Activated T-cell treated with anti-CD3 and anti-CD28 coated beads for 4 hours (primary cell): ENCODE results near the gene ANO5.

ENCODE experiments used
- DNase-seq: peaks from one replicate; pipeline ENCODE4 v3.0.0-alpha.2; 2020

Gene ANO5, protein sequence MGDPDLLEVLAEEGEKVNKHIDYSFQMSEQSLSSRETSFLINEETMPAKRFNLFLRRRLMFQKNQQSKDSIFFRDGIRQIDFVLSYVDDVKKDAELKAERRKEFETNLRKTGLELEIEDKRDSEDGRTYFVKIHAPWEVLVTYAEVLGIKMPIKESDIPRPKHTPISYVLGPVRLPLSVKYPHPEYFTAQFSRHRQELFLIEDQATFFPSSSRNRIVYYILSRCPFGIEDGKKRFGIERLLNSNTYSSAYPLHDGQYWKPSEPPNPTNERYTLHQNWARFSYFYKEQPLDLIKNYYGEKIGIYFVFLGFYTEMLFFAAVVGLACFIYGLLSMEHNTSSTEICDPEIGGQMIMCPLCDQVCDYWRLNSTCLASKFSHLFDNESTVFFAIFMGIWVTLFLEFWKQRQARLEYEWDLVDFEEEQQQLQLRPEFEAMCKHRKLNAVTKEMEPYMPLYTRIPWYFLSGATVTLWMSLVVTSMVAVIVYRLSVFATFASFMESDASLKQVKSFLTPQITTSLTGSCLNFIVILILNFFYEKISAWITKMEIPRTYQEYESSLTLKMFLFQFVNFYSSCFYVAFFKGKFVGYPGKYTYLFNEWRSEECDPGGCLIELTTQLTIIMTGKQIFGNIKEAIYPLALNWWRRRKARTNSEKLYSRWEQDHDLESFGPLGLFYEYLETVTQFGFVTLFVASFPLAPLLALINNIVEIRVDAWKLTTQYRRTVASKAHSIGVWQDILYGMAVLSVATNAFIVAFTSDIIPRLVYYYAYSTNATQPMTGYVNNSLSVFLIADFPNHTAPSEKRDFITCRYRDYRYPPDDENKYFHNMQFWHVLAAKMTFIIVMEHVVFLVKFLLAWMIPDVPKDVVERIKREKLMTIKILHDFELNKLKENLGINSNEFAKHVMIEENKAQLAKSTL

DNA sequence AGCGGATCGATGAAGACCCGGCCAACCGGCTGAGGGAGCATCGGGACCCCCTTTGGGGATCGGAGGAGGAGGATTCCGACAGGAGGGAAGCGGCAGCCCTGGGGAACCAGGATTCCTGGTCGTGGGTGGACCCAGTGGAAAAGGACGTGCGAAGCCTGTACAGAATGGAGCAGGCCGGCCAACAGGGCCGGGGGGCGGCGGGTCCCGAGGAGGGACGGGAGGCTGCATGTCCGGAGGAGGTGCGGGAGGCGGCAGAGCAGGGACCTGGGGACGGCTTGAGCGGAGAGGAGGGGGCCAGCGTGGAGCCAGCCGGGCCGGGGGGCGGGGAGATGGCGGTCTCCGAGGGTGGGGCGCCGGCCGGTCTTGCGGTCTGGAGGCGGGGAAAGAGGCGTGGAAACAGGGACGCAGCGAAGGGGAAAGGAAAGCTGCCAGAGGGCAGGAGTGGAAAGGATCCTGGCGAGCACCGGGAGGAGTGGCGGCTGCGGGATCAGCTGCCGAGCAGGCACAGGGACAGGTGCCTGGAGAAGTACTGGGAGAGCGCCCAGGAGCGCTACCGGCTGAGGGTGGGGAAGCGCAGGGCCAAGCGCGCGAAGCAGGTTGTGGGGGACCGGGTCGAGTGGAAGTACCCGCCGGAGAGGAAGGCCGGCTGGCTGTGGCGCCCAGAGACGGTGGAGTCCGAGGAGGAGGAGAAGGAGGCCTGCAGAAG, at the start of gene ANO5:
Gene ANO5 (plus strand): TSS at position 444 of the 706 bp plus-strand sequence. CDS start 408 bp downstream, outside the sequence.
- no peak for DNase-seq

DNA sequence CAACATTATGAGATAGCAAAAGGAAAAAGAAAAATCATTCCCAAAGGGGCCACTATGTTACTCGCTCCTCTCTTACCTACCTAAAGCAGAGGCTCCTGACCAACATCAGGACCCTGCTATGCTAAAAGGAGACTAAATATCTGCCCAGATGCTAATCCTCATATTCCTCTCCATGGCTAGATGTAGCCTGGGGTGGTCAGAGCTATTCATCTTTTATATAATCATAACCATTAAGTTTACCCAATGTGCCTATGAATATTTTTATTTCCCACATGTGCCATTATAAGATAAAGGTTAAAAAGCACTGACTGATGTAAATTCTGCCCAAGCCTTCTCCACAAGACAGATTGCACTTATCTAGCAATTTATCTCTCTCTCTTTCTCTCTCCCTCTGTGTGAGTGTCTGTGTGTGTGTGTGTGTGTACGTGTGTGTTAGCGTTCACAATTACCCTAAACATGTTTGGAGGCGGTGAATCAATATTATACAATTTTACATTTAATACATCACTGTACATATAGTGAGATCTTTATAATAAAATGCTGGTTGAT, 41.2 kb upstream of the ANO5 start:
- DNase-seq = no peak

DNA sequence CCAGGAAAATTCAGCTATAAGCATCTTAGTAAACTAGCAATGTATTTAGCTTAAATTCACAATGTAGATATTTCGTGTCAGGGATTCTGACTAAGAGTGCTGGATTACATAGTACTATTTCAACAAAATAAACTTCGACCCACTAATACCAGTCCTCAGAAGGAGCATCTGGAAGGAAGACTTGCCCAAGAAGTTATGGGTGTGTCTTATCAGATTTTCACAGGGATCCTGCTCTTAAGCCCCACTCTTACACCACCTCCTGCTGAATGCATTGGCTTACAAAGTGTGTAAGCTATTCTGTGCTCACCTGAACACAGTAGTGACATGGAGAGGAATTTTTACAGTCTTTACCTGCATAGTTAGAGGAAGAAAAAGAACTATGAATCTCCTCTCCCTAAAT, 35.4 kb upstream of the ANO5 start:
- DNase-seq = no peak

DNA sequence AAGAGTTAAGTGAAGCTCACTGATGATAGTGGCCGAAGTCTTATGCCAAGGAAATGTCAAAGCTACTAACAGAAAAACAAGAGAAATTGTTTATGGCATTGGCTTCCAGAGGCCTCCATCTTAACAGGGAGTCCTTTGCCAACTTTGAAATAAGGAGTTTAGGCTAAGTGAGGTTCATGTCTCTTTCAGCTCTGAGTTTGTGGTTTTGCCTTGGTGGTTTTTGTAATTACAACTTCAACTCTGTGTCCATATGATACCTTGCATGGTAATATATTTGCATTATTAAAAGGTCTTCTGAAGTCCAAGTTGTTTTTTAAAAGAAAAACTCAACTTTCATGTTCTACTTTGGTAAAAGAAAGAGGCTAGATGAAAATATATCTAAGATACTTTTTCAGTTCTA, 31.4 kb upstream of the ANO5 start:
- no peak for DNase-seq

DNA sequence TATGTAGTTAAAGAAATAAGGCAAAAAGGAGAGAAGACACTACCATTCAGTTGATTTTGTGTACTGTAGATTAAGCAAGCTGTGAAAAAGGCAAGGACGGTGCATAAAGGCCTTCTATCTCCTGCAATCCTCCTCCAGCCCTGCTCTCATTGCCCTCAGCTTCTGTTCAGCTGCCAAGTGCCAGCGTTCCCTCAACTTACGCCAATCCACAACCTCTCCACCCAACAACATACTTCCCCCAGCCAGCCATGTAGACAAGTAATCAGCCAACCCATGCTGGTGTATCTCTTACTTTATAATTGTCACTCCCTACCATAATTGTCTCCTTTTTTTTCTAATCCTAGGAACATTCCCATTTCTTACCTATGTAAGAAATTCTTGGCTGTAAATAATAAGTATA, 30.1 kb upstream of the ANO5 start:
- DNase-seq = no peak

DNA sequence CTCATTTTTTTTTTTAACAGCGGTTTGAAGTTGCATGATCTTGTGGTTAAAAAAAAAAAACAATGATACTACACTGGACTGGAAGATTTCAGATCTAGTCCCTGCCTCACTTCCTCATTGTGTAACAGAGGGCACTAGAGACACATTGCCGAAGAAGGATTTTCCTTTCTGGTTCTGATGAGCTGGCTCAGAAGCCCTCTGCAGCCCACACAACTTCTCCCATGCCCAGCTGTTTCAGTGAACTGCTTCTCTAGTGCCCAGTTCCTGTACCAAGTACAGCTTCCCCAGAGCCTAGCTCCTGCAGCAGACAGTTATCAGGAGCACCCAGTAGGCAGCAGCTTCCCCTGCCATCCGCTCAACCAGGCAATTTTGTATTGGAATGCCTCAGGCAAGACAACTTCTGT, 29.5 kb upstream of the ANO5 start:
- no peak for DNase-seq

DNA sequence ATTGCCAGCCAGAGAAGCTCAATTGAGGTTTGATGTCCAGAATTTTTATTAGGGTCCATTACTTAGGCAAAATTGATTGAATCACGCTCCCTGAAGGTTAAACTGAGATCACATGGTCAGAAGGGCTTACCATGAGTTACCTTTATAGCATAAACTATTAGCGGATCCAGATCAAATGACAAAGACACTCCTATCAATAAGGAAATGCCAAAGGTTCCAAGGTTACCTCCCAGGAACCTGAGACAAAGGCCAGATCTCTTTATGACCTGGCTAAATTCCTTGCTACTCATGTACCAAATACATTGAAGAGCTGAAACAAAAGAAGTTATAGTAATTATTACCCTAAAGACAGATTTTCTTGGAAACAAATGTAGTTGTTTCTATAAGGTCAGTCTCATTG, 27.8 kb upstream of the ANO5 start:
- no peak for DNase-seq

DNA sequence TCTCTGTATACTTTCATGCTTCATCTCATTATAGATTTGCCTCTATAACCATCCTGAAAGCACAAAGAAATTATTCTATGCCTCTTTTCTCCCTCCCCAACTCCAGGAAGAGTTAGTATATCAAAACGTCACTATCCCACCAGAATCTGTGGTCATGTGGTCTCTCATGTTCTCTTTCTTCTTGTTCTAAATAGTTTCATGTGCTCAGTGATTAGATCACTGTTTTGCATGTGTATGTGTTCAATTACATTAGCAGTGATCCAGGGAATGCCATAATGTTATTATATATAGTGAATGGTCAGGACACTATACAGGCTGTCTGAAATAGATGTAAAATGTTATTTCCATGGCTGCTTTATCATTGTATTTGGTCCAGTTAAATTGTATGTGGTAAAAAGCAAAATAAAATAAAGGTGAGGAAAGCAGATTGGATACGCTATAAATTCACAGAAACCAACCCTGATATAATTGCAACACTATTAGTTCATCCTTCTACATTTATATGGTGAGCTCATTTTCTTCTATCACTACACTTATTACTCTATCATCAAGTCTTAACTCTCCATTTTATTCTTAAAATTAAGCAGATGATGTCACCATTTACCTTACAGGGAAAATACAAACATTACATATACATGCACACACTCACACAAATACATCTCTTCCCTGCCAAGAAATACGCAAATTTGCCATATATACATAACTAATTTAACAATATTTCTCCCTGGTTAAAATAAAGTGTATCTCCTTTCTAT, 26.9 kb upstream of the ANO5 start:
- no peak for DNase-seq

DNA sequence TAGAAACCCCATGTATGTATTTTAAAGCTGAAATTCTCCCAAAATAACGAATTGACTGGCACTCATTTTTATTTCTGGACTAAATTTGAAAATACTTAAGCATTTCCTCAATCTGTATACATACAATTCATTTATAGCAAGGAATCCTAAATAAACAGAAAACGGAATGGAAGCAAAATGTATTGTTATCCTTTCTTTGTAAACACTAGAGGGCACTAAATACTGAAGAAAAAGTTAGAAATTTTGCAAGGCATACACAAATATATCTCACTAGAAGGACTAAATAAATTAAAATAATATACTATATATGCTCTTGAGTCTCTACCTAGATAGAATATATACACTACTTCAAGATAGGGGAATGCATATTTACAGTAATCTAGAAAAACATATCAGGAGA, 23.1 kb upstream of the ANO5 start:
- DNase-seq = no peak

DNA sequence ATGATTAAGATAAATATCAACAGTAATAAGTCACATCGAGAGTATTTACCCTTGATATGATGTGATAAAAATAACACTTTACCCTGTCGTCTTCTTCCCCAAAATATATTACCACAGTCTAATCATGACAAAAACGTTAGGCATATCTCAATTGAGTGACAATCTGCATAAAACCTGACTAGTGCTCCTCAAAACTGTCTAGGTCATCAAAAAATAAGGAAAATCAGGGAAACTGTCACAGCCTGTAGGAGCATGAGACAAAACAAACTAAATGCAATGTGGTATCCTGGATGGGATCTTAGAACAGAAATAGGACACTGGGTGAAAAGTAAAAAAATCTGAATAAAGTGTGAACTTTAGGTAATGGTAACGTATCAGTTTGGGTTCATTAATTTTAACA, 19.4 kb upstream of the ANO5 start:
- no peak for DNase-seq

DNA sequence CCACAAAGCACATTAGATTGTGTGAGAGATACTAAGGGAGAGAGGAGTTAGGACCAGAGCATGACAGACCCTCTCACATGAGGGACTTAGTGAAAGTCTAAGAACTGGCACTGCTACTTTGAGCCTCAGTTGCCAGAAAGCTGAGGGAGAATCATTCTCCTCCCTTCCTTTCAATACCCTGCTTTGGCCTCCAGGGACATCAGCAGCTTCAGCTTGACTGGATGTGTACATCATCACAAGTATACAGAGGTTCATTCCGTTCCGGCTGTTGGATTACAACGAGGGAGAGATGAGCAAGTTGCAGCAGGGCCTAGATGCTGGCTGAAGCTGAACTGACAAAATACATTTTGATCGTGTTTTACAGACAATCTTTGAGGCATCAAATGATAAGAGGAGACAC, 15.7 kb upstream of the ANO5 start:
- no peak for DNase-seq

DNA sequence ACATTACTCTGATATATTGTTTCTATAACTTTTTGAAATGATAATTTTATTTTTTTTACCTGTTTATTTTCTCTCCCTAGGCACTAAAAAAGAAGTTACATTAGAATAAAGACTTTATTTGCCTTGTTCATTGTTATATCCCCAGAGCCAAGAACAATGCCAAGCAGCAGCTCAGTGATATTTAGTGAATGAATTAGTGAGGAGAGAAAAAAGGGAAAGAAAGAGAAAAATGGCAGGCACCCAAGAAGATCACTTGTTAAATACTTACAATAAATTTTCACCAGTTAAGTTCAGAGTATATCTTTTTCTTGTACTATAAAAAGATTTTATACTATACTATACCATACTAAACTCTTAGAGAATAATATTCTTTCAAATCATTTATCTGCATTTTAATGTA, 13.3 kb upstream of the ANO5 start:
- no peak for DNase-seq

DNA sequence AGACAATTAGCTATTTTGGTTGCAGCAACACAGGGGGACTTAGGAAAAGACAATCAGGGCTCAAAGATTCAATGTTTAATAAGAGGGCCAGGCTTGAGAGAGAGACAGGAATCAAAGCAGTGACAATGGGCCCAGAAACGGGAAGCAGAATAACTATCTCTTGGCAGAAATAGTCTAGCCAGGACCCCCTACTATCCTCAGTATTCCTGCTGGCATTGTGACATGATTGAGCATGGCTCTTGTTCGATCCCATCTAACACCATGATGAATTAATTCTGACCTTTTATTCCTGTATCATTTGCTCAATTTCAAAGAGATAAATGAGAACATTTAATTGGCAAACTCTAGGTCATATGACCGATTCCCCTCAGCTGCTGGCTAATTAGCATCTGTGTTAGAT, 12.8 kb upstream of the ANO5 start:
- DNase-seq = no peak

DNA sequence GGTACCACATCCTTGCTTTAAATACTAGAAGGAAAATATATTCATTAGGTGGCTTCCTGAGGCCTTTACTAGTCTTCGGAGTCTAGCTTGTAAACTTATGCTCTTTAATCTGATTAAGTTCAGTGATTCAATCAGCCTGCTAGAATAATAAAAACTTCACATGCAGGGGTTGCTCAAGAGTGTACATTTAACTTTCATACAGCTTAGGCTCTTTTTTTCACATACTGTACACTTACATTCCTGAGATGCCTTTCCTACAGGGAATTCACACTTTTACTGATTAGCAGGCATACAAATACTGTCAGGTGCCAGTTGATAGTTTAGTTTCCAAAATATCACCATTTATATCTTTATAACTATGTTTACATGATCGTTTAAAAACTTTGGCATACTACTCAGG, 3.2 kb upstream of the ANO5 start:
- DNase-seq = no peak

DNA sequence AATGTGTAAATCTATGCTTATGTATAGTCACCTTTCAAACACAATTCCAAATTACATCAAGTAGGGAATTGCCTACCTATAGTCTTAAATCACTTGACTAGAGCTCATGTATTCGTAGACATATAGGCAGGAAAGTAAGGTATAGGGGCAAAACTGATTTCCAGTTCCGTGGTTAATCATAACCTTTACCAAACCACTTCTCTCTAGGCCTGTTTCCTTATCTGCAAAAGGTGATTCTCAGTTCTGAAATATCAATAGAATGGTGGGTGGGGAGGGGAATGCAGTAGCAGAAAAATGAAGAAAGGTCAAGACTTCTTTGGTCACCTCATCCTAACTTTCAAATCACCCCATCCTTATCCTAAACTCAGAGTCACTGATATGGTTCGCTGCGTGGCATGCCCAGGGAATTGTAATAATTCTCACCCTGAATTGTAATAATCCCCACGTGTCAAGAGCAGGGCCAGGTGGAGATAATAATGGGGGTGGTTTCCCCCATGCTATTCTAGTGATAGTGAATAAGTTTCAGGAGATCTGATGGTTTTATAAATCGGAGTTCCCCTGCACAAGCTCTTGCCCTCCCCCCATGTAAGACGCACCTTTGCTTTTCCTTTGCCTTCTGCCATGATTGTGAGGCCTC, 1.9 kb upstream of the ANO5 start:
- DNase-seq = no peak

DNA sequence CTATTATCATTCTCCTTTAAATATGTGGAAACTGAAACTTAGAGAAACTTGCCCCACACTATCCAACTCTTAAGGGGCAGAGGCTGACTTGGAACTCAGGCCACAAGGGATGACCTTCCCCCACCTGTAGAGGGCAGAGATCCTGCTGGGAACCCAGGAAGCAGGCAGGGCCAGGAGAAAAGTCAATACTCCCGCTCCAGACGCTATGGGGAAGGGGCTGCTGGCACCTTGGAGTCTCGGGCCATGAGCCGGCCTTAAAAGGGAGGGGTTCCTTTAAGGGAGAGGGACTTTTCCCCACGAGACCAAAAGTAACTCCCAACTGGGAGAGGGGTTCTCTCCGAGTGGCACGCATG, 620 bp upstream of the ANO5 start:
- DNase-seq = no peak

DNA sequence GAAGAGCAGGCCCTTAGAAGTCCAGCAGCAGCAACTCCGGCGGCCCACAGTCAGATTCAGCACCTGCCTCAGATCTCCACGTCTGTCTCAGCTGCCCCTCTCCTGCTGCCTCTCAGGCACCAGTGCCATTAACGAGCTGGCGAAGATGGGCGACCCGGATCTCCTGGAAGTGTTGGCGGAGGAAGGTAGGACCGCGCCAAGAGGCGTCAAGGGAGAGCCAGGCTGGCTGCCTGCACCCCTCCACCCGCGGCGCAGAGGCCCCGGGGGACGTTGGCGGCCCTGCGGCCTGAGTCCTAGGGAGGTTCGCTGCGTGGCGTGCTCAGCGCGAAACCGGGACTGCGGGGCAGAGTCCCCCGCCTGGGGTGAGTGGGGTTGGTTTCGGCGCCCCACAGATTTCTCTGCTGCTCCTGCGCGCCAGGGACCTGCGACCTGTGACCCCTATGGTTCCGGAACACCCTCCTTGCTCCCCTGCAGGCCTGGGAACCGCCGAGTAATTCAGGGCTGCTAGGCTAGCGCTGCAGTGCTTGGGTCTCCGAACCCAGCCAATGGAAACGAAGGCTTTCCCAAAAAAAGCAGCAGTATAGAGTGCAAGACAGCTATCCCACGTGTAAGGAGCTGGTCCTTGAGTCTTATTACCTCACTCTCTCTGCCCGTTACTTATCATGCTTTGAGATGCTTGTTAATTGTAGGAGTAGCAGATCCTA, 615 bp downstream of the ANO5 start:
- DNase-seq = no peak

DNA sequence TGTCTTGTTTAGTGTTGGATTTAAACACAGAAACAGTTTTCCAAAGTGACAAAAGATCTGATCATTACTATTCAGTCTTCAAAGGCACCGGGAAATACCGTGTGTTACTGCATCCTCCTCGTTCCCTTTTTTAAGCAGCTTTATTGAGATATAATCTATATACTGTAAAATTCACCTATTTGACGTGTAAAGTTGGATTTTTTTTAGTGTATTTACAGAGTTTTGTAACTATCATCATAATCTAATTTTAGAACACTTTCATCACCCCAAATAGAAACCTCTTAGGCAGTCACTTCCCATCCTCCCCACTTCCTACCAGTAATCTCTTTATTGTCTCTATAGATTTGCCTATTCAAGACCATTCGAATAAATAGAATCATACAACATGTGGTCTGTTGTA, 1.4 kb downstream of the ANO5 start:
- no peak for DNase-seq

DNA sequence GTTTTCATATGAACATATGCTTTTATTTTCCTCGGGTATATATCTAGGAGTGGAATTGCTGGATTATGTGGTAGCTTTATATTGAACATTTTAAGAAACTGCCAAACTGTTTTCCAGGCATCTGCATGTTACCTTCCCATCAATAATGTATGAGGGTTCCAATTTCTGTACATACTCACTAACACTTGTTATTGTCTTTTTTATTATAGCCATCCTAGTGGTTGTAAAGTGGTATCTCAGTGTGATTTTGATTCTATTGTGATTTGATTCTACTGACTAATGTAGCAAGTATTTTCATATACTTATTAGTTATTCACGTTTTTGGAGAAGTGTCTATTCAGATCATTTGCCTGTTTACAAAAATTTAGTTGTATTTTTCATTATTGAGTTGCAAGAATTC, 2.0 kb downstream of the ANO5 start:
- no peak for DNase-seq

DNA sequence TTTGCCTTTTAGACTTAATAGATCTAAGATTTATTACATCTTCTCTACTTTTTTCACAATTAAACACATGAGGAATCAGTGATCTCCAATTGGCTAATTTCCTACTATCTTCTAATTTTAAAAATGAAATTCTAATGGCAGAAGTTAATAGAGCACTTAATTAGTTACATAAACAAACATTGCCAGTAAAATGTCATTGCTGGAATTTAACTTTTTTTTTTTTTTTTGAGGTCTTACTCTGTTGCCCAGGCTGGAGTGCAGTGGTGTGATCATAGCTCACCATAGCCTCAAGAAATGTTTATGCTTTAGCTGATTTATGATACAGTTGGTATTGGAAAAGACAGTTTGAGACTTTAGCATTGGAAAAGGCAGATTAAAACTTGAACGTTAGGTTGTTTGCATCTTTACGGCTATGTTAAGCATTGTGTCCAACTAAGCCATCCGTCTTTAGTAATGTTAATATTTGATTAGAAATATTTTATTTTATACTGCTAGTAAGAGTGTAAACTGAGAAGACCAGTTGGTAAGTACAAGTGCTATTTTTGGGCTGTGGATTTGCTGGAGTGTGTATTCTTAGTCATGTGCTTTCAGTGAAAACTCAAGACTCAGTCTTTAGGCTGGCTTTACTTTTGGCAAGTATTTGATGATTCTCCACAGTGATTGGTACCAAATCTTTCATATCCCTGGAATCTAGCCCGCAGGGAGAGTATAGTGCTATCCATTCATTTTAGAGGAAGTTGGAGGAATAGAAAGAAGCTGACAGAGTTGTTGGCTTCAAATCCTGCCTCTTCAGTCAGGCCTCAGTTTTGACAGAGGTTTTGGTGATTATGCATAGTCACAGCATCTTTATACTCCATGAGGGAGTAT, 4.5 kb downstream of the ANO5 start:
- DNase-seq = no peak
